ENCODE measurements around the gene ZNF497. TPM values are rescaled to one million over a fixed set of nuclear protein-coding genes. Genes with fewer than 3 reads are reported as not detected.

Gene ZNF497
- total and polyA plus RNA-seq, 9 of the 15 experiments (the other 6 are each of a cell fraction or from before 2014, with no cell fraction given), result 0.06 to 0.98 (median 0.44) TPM; not detected in 1

- TF ChIP-seq TCF3 (CRISPR knock-in tag; IDR thresholded peaks at IDR 0.05), result no peak; the same call in 1 of the 2 replicates
- TF ChIP-seq BRF2 (IDR thresholded peaks at IDR 0.05; ENCODE audit: borderline replicate concordance, insufficient read depth, insufficient read length), result no peak
- TF ChIP-seq BACH1 (tag; IDR thresholded peaks at IDR 0.05), result no peak
- TF ChIP-seq SIRT6 (IDR thresholded peaks at IDR 0.05; ENCODE audit: low read depth, low read length), result no peak
- TF ChIP-seq PKNOX1 (IDR thresholded peaks at IDR 0.05), result peak; percentile 83
- peak; percentile 89 for TF ChIP-seq ATF7 (IDR thresholded peaks at IDR 0.05)
- TF ChIP-seq JUNB (CRISPR knock-in tag; conservative IDR thresholded peaks at IDR 0.05), result 0 out of 2 replicates have a peak, but pooled peaks have one; percentile 34
- peak; percentile 23 for TF ChIP-seq SMAD4 (CRISPR knock-in tag; conservative IDR thresholded peaks at IDR 0.05)
- no peak for TF ChIP-seq SLC30A9 (CRISPR knock-in tag; IDR thresholded peaks at IDR 0.05)
- TF ChIP-seq ELF2 (CRISPR knock-in tag; IDR thresholded peaks at IDR 0.05), result no peak
- no peak for TF ChIP-seq NFE2 (IDR thresholded peaks at IDR 0.05; ENCODE audit: low read depth)
- TF ChIP-seq SMAD2 (IDR thresholded peaks at IDR 0.05; ENCODE audit: low read depth, low read length), result no peak
- TF ChIP-seq TCF7 (IDR thresholded peaks at IDR 0.05; ENCODE audit: borderline replicate concordance), result no peak
- TF ChIP-seq BRD9 (IDR thresholded peaks at IDR 0.05; ENCODE audit: low read depth, partially characterized antibody), result no peak
- TF ChIP-seq NR4A1 (CRISPR knock-in tag; IDR thresholded peaks at IDR 0.05), result peak; percentile 89
- 0 out of 2 replicates have a peak, but pooled peaks have one; percentile 27 for TF ChIP-seq NR4A1 (tag; IDR thresholded peaks at IDR 0.05)
- TF ChIP-seq RNF219 (CRISPR knock-in tag; IDR thresholded peaks at IDR 0.05), result no peak
- no peak for TF ChIP-seq ZFP30 (CRISPR knock-in tag; IDR thresholded peaks at IDR 0.05; ENCODE audit: borderline replicate concordance)
- TF ChIP-seq JUN (IDR thresholded peaks at IDR 0.05; ENCODE audit: borderline replicate concordance, low read depth, low read length), result 0 out of 2 replicates have a peak, but pooled peaks have one; percentile 21
- no peak for TF ChIP-seq JUN (CRISPR knock-in tag; IDR thresholded peaks at IDR 0.05; ENCODE audit: borderline replicate concordance)
- TF ChIP-seq DACH1 (IDR thresholded peaks at IDR 0.05; ENCODE audit: partially characterized antibody), result no peak
- no peak for TF ChIP-seq ZNF282 (CRISPR knock-in tag; IDR thresholded peaks at IDR 0.05)
- no peak for TF ChIP-seq ZBTB34 (CRISPR knock-in tag; IDR thresholded peaks at IDR 0.05)
These were observed 38.6 kb upstream of the ZNF497 start (continued) for GRCh38 chr19:58400916-58401839.

Data from K562 (cell line).